Spleen (tissue), 7 donors: Measurements from ENCODE around the gene EXT2.

Source experiments
- CTCF ChIP-seq, 11 experiments: fragments of 200-600 bp in 7 of 11; fragments of 450-650 bp in 4 of 11; sonication (generic) in 4 of 11; IDR thresholded peaks in 8 of 11; conservative IDR thresholded peaks in 3 of 11; 1 replicate in 7 of 11; 2 replicates in 4 of 11; pipeline versions ENCODE4 v1.4.0 to v1.8.0; 2016 to 2021; ENCODE audit warnings: antibody characterized with exemption in 11 of 11, inconsistent platforms in 4 of 11, mild to moderate bottlenecking in 1 of 11
- POLR2A ChIP-seq, 3 donors: fragments of 450-650 bp; IDR thresholded peaks; one replicate each; pipeline ENCODE4 v1.5.1; 2017; ENCODE audit warnings: antibody characterized with exemption in 3 of 3, mild to moderate bottlenecking in 1 of 3
- donor health status: DM: no; HTN: no; CAD: no; lungs with moderate emphysema.
- donor health status: DM: no; HTN: no; CAD: no.
- donor health status: DM: no; HTN: no; CAD: no.

DNA sequence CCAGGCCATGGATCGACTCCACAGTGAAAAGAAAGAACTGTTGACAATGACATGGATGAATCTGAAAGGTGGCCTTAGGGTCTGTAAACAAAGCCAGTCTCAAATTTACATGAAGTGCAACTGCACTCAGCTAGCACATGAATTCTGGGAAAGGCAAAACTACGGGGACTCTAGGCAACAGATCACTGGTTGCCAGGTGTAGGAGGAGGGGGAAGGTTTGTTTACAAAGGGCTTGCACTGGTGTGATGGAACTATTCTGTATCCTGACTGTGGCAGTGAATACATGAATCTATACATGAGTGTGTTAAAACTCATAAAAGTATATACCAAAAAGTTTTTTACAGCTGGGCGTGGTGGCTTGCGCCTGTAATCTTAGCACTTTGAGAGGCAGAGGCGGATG, 187.1 kb downstream of the EXT2 start:
- TF ChIP-seq CTCF (IDR thresholded peaks at IDR 0.05 in 8 of 11, conservative IDR thresholded peaks at IDR 0.05 in 3 of 11) (no peak), POLR2A (IDR thresholded peaks at IDR 0.05) (no peak)
